Tibial artery (tissue), 4 donors: Measurements from ENCODE around the gene FHAD1.

Experiments
- DNase-seq, 2 donors: peaks; one replicate each; pipeline ENCODE4 v3.0.0-alpha.2; 2019
- H3K27ac ChIP-seq, 2 donors: fragments of 200-600 bp; sonication (generic) in 1 of 2; 1 replicate in 1 of 2; 2 replicates in 1 of 2; pipeline ENCODE4 v1.5.1; 2018 to 2019; ENCODE audit warnings: mild to moderate bottlenecking in 1 of 2
- H3K27me3 ChIP-seq, 2 donors: fragments of 200-600 bp; sonication (generic) in 1 of 2; one replicate each; pipeline versions ENCODE4 v1.5.1 to v1.6.0; 2016 to 2019
- H3K36me3 ChIP-seq, 3 donors: fragments of 200-600 bp; sonication (generic) in 2 of 3; one replicate each; pipeline ENCODE4 v1.5.1; 2016 to 2019; ENCODE audit warnings: mild to moderate bottlenecking in 2 of 3
- H3K4me1 ChIP-seq, 4 donors: fragments of 200-600 bp; sonication (generic) in 2 of 4; 1 replicate in 3 of 4; 2 replicates in 1 of 4; pipeline ENCODE4 v1.5.1; 2016 to 2019
- H3K4me3 ChIP-seq, 2 donors: fragments of 200-600 bp; sonication (generic) in 1 of 2; 1 replicate in 1 of 2; 2 replicates in 1 of 2; pipeline ENCODE4 v1.5.1; 2018 to 2019; ENCODE audit warnings: mild to moderate bottlenecking in 2 of 2
- H3K9me3 ChIP-seq, 3 donors: fragments of 200-600 bp; sonication (generic) in 1 of 3; one replicate each; pipeline ENCODE4 v1.5.1; 2016 to 2019
- intact Hi-C: fragments of 100-400 bp; cut with DNase I; formaldehyde crosslinking; loops from one replicate; pipeline ENCODE4 v1.15.0; 2023; ENCODE audit warnings: low total_unique reads
- TF ChIP-seq, protein P1 (sequence below), 2 experiments: fragments of 200-600 bp in 1 of 2; fragments of 450-650 bp in 1 of 2; IDR thresholded peaks; one replicate each; pipeline ENCODE4 v1.5.1; 2017 to 2019; ENCODE audit warnings: antibody characterized with exemption in 2 of 2, mild to moderate bottlenecking in 1 of 2, moderate library complexity in 1 of 2

FHAD1 gene

GRCh38 chr1:15236321-15236721, 10.7 kb upstream of the FHAD1 start:
- Histone ChIP-seq H3K4me3 (no peak overlapping the region), H3K27ac (no peak overlapping the region), H3K27me3 (peaks cover 0 to 4% of the 10 kb centered on the region in 2 donors), H3K36me3 (no peaks in the 10 kb centered on the region), H3K4me1 (no peaks in the 10 kb centered on the region), H3K9me3 (no peaks in the 10 kb centered on the region)
- intact Hi-C loops = no loop called here
- TF ChIP-seq, protein P1, sequence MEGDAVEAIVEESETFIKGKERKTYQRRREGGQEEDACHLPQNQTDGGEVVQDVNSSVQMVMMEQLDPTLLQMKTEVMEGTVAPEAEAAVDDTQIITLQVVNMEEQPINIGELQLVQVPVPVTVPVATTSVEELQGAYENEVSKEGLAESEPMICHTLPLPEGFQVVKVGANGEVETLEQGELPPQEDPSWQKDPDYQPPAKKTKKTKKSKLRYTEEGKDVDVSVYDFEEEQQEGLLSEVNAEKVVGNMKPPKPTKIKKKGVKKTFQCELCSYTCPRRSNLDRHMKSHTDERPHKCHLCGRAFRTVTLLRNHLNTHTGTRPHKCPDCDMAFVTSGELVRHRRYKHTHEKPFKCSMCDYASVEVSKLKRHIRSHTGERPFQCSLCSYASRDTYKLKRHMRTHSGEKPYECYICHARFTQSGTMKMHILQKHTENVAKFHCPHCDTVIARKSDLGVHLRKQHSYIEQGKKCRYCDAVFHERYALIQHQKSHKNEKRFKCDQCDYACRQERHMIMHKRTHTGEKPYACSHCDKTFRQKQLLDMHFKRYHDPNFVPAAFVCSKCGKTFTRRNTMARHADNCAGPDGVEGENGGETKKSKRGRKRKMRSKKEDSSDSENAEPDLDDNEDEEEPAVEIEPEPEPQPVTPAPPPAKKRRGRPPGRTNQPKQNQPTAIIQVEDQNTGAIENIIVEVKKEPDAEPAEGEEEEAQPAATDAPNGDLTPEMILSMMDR (IDR thresholded peaks at IDR 0.05) = no peak
- no peak for DNase-seq

DNA sequence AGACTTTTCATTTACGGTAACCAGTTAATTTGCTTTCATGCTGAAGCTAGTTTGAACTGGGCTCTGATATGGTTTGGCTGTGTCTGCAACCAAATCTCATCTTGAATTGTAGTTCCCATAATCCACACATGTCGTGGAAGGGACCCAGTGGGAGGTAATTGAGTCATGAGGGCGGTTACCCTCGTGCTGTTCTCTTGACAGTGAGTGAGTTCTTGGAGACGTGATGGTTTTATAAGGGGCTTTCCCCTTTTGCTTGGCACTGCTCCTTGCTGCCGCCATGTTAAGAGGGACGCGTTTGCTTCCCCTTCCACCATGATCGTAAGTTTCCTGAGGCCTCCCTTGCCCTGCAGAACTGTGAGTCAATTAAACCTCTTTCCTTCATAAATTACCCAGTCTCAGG, 10.3 kb upstream of the FHAD1 start:
- Histone ChIP-seq H3K9me3 (no peaks in the 10 kb centered on the region), H3K4me3 (no peak overlapping the region), H3K27ac (no peak overlapping the region), H3K36me3 (no peaks in the 10 kb centered on the region), H3K27me3 (peaks cover 0 to 4% of the 10 kb centered on the region in 2 donors), H3K4me1 (no peaks in the 10 kb centered on the region)
- intact Hi-C loops = no loop called here
- DNase-seq = no peak
- TF ChIP-seq, protein P1 (IDR thresholded peaks at IDR 0.05) = no peak

GRCh38 chr1:15238789-15239188, 8.2 kb upstream of the FHAD1 start:
- no peak for DNase-seq
- peaks cover 0 to 4% of the 10 kb centered on the region in 2 donors for H3K27me3 ChIP-seq
- H3K36me3 ChIP-seq = no peaks in the 10 kb centered on the region
- no peaks in the 10 kb centered on the region for H3K9me3 ChIP-seq
- H3K4me1 ChIP-seq = no peaks in the 10 kb centered on the region
- TF ChIP-seq, protein P1 (IDR thresholded peaks at IDR 0.05) = no peak
- intact Hi-C loops = no loop called here
- no peak overlapping the region for H3K4me3 ChIP-seq
- no peak overlapping the region for H3K27ac ChIP-seq

GRCh38 chr1:15242766-15243165, 4.3 kb upstream of the FHAD1 start:
- TF ChIP-seq, protein P1 (IDR thresholded peaks at IDR 0.05) = no peak
- Histone ChIP-seq H3K9me3 (no peaks in the 10 kb centered on the region), H3K4me1 (peaks cover 5 to 26% (median 16%) of the 10 kb centered on the region in 4 donors), H3K27ac (no peak overlapping the region), H3K36me3 (no peaks in the 10 kb centered on the region), H3K4me3 (no peak overlapping the region), H3K27me3 (peaks cover 0 to 3% of the 10 kb centered on the region in 2 donors)
- DNase-seq = no peak
- intact Hi-C loops = no loop called here

- no peak overlapping the region for H3K27ac ChIP-seq
- H3K27me3 ChIP-seq = peaks cover 0 to 6% of the 10 kb centered on the region in 2 donors
- TF ChIP-seq, protein P1 (IDR thresholded peaks at IDR 0.05) = no peak
- H3K36me3 ChIP-seq = no peaks in the 10 kb centered on the region
- no peaks in the 10 kb centered on the region for H3K9me3 ChIP-seq
- peaks cover 5 to 26% (median 17%) of the 10 kb centered on the region in 4 donors for H3K4me1 ChIP-seq
- intact Hi-C loops = no loop called here
- H3K4me3 ChIP-seq = no peak overlapping the region
- no peak for DNase-seq
Measured at GRCh38 chr1:15243275-15244043, 3.6 kb upstream of the FHAD1 start.
